Measurements from ENCODE around the gene ZSWIM8. TPM values are rescaled to one million over a fixed set of nuclear protein-coding genes. Genes with fewer than 3 reads are reported as not detected.

The ZSWIM8 gene
- total and polyA plus RNA-seq, 2 donors (not counting 3 experiments of a cell fraction or from before 2014, with no cell fraction given) = 111 to 230 TPM

DNA sequence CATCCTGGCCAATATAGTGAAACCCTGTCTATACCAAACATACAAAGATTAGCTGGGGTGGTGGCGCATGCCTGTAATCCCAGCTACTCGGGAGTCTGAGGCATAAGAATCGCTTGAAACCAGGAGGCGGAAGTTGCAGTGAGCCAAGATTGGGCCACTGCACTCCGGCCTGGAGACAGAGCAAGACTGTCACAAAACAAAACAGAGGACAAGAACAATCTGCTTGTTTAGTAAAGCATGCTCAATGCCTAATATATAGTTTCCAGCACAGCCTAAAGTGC lies 43.0 kb upstream of the ZSWIM8 start:
- H3K36me3 ChIP-seq (ENCODE audit: control insufficient read depth in 2 of 2, extremely low read depth in 1 of 2, insufficient read depth in 2 of 2, low read length in 2 of 2) = peaks cover 0 to 3% of the 10 kb centered on the region in 2 experiments
- H3K9me1 ChIP-seq (replicated peaks; ENCODE audit: control insufficient read depth, extremely low read depth, insufficient read depth, low read length) = no peaks in the 10 kb centered on the region
- peaks cover 34% of the 10 kb centered on the region for H3K79me2 ChIP-seq (ENCODE audit: control insufficient read depth, insufficient read depth, low read length)
- H3K4me3 ChIP-seq (replicated peaks in 1 of 3; ENCODE audit: insufficient read depth in 1 of 3, low read depth in 1 of 3, low read length in 3 of 3) = no peak overlapping the region
- no peaks in the 10 kb centered on the region for H3K9me3 ChIP-seq (replicated peaks; ENCODE audit: control insufficient read depth, insufficient read depth, low read length)
- intact Hi-C loops (cut with micrococcal nuclease) (no loop called here), dilution Hi-C loops (cut with MboI; ENCODE audit: extremely low pct_ligation_motif_present, low sequenced_read_pairs) (no loop called here)
- no peak overlapping the region for H3K4me2 ChIP-seq (ENCODE audit: insufficient read depth, low read length)
- CTCF ChIA-PET = interaction anchor here (1.8 kb wide), 1 partner anchor 12 kb away, joined by 4 read pairs; no protein-coding TSS in a partner anchor
- H3K27ac ChIP-seq (ENCODE audit: insufficient read depth, low read depth, low read length) = no peak overlapping the region
- DNase-seq (ENCODE audit: low read depth, low spot score) = no peak
- H3K27me3 ChIP-seq (ENCODE audit: control insufficient read depth in 2 of 2, insufficient read depth in 2 of 2, low read length in 2 of 2) = no peaks in the 10 kb centered on the region
- H3K9ac ChIP-seq (replicated peaks; ENCODE audit: extremely low read depth, insufficient read depth, low read length) = no peak overlapping the region
- BruUV-seq (replicated peaks) = no TSS peak
- TF ChIP-seq EZH2 (IDR thresholded peaks at IDR 0.05; ENCODE audit: borderline replicate concordance, low read depth, low read length, severe bottlenecking) (no peak), GATA2 (IDR thresholded peaks at IDR 0.05; ENCODE audit: insufficient read depth, insufficient read length, low read depth, low read length) (no peak), JUN (IDR thresholded peaks at IDR 0.05; ENCODE audit: borderline replicate concordance, insufficient read depth, insufficient read length, low read depth) (no peak), FOS (IDR thresholded peaks at IDR 0.05; ENCODE audit: borderline replicate concordance, insufficient read depth, low read length) (no peak), MAX (IDR thresholded peaks at IDR 0.05; ENCODE audit: insufficient read depth, insufficient read length) (no peak), POLR2AphosphoS5 (IDR thresholded peaks at IDR 0.05; ENCODE audit: insufficient read depth, low read depth, low read length) (no peak), MYC (IDR thresholded peaks at IDR 0.05; ENCODE audit: low read depth, low read length) (no peak), POLR2A (IDR thresholded peaks at IDR 0.05; ENCODE audit: low read depth, low read length) (no peak)
- TF ChIP-seq, protein P1, sequence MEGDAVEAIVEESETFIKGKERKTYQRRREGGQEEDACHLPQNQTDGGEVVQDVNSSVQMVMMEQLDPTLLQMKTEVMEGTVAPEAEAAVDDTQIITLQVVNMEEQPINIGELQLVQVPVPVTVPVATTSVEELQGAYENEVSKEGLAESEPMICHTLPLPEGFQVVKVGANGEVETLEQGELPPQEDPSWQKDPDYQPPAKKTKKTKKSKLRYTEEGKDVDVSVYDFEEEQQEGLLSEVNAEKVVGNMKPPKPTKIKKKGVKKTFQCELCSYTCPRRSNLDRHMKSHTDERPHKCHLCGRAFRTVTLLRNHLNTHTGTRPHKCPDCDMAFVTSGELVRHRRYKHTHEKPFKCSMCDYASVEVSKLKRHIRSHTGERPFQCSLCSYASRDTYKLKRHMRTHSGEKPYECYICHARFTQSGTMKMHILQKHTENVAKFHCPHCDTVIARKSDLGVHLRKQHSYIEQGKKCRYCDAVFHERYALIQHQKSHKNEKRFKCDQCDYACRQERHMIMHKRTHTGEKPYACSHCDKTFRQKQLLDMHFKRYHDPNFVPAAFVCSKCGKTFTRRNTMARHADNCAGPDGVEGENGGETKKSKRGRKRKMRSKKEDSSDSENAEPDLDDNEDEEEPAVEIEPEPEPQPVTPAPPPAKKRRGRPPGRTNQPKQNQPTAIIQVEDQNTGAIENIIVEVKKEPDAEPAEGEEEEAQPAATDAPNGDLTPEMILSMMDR (IDR thresholded peaks at IDR 0.05; ENCODE audit: extremely low read depth in 1 of 2, insufficient read depth in 1 of 2, low read depth in 1 of 2, low read length in 2 of 2) = no peak
- H2AFZ ChIP-seq (ENCODE audit: low read depth, low read length) = no peak overlapping the region
- POLR2A ChIA-PET = no interaction called here
- H3K4me1 ChIP-seq (ENCODE audit: control insufficient read depth, extremely low read depth, insufficient read depth, low read length) = peaks cover 17% of the 10 kb centered on the region
- no peak for FAIRE-seq
- H4K20me1 ChIP-seq (replicated peaks; ENCODE audit: control insufficient read depth, extremely low read depth, insufficient read depth, low read length) = no peaks in the 10 kb centered on the region
